NK-92 treated with Interleukin-12 subunit alpha and Interleukin-12 subunit beta, amount 100 ng/mL, for 24 hours (cell line): Measurements from ENCODE around the gene NR4A1.

Source experiments
- DNase-seq: peaks from one replicate; lab custom pipeline; 2025; lab: John Stamatoyannopoulos, UW

The NR4A1 gene

DNA sequence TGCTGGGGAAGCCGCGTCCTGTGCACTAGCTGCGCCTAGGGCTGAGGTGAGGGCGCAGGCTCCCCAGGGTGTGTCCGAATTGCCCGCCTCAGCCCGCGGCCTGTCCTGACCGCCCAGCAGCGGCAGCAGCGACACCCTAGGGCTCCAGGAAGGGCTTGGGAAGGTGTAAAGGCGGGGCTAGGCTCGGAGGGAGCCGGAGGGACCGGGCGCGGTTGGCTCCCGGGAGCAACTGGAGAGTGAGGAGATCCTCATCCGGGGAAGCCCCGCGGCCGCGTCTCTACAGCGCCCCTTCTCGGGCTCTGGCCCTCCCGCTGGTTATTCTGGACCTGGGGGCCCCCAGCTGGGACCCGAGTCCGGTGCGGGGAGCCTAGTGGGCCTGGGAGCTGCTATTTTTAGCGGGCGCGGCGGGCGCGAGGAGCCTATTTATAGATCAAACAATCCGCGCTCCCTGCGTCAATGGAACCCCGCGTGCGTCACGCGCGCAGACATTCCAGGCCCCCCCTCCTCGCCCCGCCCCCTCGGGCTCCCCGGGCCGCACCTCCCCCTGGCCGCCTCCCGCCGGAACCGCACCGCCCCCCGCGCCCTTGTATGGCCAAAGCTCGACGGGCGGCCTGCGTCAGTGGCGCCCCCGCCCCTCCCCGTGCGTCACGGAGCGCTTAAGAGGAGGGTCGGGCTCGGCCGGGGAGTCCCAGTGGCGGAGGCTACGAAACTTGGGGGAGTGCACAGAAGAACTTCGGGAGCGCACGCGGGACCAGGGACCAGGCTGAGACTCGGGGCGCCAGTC lies at the start of gene NR4A1:
Gene NR4A1 (plus strand): TSS at position 685 of the 784 bp plus-strand sequence. CDS start 2,887 bp downstream, outside the sequence.
- no peak for DNase-seq

DNA sequence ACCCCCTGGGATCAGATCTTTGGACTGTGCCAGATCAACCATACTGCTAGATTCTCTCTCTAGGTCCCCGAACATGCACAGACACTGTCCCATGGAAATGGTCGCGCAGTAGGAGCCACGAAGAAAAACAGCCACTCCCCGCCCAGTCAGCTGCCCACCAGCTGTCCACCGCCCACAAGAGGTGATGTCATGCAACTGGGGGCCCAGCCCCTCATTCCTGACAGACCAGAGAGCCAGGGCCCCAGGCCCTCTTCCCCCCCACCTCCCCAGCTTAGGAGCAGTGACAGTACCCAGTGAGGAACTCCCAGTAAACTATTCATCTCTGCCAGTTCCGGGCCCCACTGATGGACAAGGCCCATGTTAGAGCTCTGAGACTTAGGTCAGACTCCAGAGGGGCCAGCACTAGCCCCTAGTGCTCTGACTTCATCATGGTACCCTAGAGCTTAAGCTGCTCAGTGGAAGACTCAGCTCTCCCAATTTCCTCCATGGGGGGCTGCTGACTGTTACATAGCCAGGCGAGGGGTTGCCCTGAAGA lies 48.2 kb upstream of the NR4A1 start:
- DNase-seq: no peak

DNA sequence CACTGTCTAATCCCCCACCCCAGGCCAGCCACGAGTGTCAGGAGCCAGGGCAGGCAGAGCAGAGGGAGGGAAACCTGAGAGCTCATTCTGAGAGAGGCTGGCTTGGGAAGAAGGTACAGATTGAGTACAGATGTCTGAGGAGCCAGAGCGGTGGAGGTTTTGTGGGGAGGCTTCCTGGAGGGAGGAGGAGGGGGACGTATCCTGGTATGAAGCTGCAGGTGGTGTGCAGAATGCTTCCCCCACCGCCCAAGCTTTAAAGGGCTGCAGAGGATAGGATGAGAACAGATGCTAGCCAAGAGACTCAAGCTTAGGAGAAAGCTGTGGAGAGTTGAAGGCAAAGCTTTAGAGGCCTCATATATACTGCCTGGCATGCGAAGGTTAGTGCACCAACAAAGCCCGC lies 47.7 kb upstream of the NR4A1 start:
- no peak for DNase-seq

DNA sequence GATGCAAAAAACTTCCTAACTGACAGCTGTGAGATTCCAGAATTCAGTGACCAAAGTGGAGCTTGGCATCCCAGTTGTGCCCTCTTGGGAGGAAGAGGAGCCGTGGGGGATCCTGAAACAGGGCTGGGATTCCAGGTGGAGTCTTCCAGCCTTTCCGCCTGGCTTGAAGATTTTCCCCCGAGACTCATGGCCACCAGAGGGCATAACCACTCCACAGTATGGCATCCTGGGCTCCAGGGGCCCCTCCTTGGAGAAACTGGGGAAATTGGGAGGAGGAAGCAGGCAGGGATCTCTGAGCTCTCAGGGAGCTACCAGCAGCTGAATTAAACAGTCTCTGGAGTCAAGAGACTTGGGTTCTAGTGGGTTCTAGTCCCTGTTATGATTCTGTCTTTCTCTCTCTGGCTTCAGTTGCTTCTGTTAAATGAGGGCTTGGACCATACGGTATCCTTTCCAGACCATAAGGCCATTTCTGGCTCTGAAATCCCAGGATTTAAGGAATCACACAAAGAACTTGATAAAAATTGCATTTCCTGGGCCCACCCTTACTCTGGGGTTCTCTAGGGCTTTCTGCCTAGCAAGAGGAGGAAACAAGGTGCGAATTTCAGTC lies 47.1 kb upstream of the NR4A1 start:
- DNase-seq: no peak

DNA sequence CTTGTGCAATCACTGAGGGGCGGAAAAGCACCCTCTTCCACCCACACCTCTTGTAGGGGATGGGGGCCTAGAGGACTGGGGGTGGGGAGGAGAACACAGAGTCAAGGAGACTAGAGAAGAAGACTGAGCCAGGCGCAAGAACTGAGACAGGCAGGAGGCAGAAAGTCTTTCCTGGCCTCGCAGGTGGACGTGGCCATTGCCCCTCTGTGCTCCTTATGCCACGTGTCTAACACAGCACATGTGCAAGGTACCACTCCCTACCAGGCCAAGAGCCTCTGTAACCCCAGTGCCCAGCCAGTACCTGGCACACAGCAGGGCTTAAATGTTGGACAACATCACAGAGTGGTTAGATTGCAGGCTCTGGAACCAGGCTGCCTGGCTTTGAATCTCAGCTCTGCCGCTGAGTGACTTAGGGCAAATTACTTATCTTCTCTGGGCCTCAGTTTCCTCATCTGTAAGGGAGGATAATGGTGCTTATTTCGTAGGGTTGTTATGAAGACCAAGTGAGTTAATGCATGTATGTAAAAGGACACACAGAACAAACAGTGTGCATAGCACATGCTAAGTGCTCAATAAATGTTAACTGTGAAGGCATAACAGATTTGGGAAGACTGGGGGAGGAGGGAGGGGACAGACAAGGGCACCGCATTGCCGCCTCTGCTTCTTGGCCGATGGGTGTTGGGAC lies 45.9 kb upstream of the NR4A1 start:
- no peak for DNase-seq

DNA sequence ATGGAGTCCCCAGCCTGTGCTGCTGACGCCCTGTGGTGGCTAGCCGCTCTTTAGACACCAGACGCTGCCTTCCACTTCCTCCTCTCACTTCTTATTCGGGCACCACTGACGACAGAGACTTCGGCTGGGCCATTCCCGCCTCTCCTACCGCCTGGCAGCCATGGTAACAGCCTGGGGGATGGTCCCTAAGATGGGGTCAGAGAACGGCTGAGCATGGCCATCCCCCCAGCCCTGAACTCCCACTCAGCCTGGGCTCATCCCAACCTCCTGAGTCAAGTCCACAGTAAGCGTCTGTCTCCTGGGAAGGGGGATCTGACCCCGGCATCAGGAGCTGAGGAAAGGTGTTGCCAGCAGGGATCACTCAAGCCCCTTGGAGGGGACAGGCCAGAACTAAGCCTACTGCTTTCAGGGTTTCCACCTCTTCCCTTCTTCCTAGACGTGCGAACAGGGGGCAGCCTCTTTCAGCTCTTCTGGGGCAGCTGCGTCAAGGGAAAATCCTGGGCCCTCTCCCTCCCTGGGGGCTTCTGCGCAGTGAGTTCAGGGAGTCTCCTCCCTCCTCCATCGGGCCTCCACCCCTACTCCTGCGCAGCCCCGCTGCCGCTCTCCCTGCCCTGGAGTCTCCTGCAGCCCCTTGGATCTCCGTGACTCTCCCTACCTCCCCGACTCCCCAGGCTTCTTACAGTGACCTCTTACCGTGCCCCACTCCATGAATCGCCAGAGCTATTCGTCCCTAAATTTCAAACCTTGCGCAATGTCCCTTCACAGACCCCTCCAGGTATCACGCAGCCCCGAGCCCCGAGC lies 45.1 kb upstream of the NR4A1 start:
- DNase-seq: no peak

DNA sequence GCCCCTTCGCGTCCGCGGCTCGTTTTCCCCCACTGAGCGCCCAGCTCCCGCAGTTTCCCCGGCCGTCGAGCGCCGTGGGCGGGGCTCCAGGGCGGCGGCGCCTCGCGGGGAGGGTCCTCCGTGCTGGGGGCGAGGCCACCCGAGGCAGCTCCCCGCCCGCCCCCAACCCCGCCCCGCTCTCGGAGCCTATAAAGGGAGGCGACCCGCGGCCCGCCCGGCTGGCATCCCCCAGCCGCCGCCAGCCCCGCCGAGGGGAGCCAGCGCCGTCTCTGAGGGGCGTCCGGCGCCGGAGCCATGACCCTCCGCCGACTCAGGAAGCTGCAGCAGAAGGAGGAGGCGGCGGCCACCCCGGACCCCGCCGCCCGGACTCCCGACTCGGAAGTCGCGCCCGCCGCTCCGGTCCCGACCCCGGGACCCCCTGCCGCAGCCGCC lies 44.5 kb upstream of the NR4A1 start, which contains the start of gene TAMALIN:
Gene TAMALIN (plus strand): TSS at position 221 of the 432 bp plus-strand sequence. CDS start 74 bp downstream, at position 295.
- no peak for DNase-seq

DNA sequence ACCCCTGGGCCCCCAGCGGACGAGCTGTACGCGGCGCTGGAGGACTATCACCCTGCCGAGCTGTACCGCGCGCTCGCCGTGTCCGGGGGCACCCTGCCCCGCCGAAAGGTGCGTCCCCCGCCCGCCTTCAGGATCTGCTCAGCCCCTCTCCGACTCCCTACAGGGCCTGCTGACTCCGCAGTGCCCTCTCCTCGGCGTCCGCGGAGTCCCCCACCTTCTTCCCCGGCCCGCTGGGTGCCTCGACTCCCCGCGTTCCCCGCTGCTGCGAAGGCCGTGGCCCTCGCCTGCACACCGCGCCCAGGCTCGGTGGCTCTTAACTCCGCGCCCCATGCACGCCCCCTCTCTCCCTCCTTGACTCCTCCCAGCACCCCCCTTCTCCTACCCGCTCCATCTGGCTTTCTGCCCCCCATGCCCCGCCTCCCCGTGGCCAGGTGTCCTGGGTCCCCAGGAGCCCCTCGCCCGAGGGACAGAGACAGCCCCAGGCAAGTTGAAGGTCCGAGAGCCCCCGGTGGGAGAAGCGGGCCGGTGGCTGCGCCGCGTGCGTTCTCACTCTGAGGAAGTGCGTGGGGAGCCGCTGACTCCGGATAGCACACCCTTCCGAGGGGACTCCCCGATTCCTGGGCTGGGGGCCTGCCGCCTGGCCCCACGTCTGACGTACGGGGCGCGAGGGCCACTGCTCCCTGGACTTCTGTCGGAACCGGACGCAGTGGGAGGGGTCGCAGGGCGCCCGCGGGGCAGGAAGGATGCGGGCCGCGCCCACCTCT lies 43.9 kb upstream of the NR4A1 start:
- no peak for DNase-seq

DNA sequence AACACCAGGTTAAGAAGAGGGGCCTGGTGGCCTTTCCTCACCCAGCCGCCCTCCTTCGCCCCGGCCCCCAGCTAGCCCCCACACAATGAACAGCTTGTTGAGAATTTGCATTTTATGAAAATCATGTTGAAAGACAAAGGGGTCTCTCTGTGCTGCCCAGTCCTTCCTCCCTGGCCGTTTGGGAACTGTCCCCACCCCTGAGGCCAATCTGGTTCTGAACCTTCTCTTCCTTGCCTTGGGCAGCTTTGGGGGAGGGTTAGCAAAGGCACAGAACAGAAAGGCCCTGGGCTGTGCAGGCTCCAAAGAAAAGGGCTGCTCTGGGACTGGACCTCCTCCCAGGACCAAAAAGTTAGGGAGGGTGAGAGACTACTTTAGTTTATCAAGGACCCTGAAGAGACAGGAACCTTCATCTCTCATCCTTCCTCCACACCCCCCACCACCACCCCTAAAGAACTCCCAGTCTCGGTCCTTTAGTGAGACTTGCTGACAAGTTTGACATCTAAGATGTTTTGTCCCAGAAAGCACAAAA lies 43.2 kb upstream of the NR4A1 start:
- DNase-seq: no peak

DNA sequence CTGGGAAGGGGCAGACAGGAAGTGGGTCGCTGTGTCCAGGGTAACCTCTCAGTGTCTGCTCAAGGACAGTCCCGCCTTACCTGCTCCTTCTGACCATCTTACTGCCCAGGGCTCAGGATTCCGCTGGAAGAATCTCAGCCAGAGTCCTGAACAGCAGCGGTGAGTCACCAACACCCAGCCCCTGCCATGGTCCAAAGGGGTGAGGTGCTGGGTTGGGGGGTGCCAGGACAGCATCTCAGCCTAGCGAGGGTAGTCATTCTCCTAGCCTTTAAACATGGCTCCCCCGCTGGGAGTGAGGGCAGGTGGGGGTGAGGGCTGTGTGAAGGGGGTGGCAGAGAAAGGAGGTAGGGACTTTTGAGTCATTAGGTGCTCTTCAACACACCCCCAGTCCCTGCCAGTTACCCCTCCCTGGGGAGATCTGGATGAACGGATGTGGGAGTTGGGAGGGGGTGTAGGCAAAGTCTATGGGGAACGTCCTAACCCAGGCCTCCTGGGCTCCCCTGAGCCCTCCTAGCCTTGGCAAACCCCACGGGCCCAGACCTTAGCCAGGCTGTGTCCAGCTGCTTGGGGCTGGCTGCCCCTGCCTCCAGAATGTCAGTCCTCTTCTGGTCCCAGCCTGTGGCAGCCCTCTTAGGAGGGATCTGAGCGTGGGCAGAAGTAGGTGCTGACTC lies 42.0 kb upstream of the NR4A1 start:
- DNase-seq: no peak

DNA sequence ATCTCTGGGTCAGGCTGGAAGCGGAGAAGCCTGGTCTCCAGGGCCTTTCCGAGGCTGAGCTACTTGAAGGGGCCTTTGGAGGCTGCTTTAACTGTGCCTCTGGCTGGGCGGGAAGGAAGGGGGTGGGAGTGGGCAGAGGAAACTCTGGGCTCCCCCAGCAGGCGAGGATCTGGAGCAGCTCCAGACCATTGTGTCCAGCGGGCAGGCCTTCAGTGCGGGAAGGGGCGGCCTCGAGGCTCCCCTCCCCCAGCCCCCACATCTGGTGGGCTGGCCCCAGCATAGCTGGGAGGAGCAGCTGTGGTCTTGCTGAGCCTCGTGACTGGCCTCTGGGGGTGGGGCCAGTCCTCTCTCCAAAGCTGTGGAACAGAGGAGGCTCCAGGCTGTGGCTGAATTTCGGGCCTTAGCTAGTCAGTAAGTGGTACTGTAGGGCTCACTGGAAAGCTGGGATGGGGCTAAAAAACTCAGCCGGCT lies 41.1 kb upstream of the NR4A1 start:
- no peak for DNase-seq

DNA sequence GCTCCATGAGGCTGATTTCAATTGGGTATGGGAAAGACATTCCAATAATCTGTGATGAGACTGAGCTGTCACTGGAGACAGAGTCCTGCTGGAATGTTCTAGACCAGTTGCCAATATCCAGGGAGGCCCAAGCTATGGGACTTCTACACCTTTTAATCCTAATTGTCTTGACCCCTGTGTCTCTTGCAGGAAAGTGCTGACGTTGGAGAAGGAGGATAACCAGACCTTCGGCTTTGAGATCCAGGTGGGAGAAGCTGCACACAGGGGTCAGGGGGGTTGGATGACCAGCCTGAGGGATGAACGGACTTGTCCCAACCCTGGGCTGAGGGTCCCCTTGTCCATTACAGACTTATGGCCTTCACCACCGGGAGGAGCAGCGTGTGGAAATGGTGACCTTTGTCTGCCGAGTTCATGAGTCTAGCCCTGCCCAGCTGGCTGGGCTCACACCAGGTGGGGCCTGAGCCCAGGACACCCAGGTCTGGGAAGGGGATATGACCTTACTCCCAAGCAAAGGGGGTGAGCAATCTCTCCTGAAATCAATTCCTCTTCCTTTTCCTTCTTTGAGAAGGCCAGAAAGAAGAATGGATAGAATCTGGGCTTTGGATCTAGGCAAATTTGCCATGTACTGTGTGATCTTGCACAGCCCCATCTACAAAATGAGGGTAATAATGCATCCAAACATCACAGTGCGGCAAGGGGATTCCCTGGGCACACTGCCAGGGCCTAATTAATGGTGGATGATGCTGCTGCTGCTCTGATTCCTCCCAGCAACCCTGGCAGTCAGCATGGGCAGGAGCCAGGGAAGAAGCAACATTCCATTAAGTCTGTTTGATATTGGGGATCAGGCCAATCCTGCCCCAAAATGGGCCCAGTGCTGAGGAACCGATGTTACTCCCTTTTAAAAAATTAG lies 40.3 kb upstream of the NR4A1 start:
- no peak for DNase-seq

DNA sequence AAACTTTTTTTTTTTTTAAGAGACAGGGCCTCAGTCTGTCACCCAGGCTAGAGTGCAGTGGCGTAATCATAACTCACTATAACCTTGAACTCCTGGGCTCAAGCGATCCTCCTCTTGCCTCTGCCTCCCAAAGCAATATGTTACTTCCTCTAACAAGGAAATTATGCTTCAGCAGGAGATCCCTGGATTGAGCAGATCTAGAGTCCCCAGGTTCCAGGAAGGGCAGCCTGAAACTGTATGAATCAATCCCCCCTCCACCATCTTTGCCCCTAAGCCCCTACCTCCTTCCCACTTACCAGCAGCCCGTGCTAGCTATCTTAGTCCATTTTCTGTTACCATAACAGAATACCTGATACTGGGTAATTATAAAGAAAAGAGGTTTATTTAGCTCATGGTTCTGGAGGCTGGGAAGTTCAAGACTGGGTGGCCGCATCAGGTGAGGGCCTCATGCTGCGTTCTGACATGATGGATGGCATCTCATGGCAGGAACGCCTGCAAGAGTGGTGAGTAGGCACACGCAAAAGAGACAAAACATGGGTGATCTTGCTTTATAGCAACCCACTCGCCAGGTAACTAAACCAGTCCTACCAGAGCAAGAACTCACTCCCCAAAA lies 39.5 kb upstream of the NR4A1 start:
- DNase-seq: no peak

DNA sequence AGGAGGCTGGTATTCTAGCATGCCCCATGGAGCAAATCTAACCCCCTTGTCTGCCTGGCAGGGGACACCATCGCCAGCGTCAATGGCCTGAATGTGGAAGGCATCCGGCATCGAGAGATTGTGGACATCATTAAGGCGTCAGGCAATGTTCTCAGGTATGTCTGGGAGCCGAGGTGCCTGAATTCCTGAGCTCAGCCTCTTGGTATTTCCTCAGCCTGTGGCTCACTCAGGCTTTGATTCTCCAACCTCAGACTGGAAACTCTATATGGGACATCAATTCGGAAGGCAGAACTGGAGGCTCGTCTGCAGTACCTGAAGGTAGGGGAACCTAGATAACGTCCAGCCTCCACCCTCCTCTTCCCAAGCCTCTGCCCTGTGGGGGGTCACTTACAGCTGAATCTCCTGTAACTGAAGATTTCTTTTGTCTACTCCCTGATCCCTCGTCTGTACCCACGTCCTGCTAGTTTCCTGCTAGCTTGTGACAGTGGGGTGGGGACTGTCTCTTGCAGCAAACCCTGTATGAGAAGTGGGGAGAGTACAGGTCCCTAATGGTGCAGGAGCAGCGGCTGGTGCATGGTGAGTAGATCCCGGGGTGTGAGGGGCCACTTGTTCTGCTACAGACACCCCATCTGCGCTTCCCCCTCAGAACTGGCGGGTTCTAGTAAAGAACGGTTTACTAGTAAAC lies 37.5 kb upstream of the NR4A1 start:
- DNase-seq: no peak

DNA sequence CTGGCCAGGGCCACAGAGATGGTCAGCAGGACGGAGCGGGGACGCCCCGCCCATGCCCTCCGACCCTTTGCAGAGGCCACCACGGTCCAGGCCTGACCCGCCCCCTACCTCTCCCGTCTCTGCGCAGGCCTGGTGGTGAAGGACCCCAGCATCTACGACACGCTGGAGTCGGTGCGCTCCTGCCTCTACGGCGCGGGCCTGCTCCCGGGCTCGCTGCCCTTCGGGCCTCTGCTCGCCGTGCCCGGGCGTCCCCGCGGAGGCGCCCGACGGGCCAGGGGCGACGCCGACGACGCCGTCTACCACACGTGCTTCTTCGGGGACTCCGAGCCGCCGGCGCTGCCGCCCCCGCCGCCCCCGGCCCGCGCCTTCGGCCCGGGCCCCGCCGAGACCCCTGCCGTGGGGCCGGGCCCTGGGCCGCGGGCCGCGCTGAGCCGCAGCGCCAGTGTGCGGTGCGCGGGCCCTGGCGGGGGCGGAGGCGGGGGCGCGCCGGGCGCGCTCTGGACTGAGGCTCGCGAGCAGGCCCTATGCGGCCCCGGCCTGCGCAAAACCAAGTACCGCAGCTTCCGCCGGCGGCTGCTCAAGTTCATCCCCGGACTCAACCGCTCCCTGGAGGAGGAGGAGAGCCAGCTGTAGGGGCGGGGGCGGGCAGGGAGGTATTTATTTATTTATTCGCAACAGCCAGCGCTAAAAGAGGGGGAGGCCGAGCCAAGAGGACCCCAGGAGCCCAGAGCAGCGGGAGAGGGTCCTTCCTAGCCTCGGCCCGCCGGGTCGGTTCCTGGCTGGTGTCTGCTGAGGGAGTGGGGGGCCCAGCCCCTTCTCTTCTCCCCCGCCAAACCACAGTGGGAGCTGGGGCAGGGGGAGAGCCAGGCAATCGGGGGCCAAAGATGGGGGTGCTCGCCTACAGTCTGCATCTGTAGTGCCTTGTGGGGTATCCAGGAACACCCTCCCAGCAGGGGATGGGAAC lies 36.4 kb upstream of the NR4A1 start:
- DNase-seq: no peak

DNA sequence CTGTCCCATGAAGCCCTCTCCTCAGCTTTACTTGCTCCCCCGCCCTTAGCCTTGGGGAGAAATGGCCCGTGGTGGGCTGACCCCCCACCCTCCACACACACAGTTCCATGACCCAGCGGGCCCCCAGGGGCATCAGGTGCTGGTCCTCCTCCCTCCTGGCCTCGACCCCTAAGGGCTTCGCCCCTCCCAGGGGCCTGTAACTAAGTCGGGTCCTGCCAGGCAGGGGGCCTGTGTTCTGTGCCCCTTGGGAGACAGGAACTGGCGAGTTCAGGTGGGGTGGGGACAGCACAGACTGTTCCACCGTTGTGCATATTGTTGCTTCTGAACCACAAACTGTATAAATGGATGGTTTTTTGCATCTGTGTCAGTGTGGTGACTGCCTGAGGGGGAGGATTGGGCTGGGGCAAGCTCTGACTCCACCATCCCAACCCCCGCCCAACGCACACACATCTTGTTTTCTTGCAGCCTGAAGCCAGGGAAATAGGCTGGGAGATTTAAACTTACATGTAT lies 35.7 kb upstream of the NR4A1 start:
- no peak for DNase-seq
